T1000 (cell line): ENCODE data around the gene ABCD4.

Source experiments
- DNase-seq: peaks from one replicate; lab custom pipeline; 2025; ENCODE audit warnings: mixed read lengths; lab: John Stamatoyannopoulos, UW

The ABCD4 gene

DNA sequence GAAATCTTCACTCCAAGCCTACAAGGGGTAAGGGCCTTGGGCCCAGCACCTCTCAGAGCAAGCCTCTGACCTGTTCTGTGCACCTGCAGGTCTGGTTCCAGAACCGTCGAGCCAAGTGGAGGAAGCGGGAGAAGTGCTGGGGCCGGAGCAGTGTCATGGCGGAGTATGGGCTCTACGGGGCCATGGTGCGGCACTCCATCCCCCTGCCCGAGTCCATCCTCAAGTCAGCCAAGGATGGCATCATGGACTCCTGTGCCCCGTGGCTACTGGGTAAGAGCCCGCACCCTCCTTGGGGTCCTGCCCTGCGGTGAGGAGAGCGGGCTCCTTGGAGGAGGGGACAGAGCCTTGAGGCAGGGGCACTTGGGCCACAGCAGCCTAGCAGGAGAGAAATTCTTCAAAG, 43.2 kb downstream of the ABCD4 start:
- DNase-seq: no peak

DNA sequence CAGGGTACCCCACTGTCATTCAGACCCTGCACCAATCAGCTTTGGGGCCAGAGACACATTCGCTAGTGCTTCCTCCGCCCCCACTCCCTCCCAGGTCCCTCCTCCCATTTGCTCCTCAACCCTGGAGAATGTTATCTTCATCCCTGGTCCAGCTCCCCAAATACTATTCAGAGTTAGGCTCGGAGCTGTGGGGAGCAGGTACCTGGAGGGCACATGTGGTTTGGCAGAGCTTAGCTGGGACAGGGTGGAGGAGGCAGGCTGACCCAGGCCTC, 44.0 kb downstream of the ABCD4 start:
- no peak for DNase-seq

DNA sequence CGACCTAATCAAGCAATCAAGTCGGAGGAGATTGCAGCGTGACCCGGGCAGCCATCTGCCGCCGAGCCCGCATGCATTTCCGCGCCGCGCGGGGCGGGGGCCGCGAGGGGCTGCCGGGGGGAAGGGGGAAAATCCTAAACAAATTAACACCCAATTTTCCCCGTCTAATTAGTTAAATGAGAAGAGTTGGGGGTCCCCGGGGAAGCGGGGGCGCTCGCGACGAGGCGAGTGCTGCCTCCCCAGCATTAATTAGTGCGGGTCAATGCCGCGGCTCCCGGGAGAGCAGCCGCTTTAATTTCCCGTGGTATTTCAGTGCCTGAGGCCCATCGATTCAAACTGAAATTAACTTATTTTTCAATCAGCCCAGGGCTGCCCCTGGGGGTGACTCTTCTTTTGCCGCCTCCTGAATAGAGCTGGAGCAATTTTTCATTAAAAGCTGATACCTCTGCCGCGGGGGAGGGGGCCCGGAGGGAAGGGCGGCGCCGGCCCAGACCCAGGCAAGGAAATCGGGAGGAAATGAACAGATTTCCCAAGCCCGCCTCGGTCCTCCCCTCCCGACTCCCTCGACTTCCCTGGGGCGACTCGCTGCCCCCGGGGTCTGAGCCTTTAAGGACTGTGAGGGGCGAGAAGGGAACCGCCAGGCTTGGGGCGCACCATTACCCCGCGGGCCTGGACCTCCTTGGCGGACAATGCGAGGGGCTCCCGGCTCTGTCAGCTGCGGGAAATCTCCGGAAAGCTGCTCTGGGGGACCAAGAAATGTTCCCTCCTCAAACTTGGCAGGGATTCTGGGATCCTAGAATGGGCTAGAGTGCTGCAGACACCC, 44.6 kb downstream of the ABCD4 start:
- DNase-seq: no peak

DNA sequence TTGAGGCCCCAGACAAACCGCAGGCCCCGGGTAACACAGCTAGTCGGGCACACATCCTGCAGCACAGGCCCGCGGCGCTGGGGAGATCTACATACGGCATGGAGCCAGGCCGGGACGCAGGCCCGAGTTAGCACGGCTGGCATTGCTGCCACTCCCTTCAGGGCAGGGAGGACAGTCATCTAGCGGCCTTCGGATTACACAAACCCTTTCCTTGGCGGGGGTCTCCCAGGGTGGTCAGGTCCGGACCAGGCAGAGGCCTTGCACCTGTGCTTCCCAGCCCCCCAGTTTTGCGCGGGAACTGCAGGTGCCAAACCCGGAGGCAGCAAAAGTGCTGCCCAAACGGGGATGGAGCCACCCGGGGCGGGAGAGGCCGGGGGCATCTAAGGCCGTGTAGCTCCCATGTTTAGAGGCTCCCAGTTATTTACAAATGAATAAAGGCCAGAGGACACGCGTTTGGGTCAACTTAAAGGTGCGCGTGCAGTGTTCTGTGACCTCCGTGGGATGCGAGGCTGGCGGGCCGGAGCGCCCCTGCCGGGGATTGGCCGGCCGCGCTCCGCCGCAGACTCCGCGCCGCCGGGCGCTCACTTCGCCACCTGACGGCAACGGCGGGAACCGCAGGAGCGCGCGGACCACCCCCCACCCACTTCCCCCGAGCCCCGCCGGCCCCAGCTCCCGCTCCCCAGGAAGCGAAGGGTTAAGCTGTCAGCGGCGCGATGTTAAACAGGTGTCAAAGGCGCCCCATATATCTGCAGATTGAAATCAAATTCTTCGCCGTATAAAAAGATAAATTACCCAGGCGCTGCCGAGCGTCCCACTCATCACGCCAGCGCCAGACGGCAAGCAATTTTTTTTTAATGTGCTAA, 45.4 kb downstream of the ABCD4 start:
- peak; percentile 55 for DNase-seq

DNA sequence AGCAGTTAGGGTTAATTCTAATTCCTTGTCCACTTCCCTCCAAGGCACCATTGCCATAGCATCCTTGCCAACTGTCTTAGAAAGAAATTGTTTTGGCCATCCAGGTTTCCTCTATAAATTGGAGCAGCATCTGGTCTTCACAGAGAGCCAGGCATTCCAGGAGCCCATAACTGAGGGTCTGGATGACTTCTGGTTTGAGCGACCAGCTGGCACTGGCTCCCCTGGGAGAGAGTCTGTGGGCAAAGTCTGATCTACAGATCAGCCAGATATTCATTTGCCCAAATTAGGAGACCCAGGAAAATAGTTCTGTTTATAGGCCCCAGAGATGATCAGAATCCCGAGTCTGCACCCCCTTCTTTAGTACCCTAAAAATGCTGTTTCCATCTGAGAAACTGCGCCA, 47.5 kb downstream of the ABCD4 start:
- DNase-seq: no peak

DNA sequence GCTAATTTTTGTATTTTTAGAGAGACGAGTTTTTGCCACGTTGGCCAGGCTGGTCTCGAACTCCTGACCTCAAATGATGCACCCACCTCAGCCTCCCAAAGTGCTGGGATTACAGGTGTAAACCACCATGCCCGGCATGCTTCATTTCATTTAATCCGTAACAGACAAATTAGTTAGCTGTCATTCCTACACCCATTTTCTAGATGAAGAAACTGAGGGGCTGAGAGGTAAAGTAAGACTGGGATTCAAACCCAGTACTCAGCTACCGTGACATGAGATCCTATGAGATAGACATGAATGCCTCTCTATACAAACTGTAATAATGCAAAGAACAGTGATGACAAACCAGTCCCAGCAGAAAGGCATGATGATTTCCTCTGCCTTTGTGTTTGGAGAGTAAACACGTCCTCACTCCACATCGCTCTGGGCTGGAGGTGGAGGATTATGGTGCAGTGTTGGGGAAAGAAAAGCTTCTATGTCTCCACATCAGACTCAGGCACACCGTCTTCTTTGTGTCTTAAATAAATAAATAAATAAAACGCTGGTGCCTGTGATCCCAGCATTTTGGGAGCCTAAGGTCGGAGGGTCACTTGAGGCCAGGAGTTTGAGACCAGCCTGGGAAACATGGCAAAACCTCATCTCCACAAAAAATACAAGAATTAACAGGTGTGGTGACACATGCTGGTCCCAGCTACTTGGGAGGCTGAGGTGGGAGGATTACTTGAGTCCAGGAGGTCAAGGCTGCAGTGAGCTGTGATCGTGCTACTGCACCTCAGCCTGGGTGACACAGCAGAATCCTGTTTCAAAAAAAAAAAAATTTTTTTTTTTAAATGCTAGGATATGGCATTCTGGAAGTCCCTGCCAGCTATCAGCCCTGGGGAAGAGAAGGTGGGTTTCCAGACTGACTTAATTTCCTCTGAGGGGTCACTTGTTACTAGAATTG, 53.0 kb downstream of the ABCD4 start:
- DNase-seq: no peak

DNA sequence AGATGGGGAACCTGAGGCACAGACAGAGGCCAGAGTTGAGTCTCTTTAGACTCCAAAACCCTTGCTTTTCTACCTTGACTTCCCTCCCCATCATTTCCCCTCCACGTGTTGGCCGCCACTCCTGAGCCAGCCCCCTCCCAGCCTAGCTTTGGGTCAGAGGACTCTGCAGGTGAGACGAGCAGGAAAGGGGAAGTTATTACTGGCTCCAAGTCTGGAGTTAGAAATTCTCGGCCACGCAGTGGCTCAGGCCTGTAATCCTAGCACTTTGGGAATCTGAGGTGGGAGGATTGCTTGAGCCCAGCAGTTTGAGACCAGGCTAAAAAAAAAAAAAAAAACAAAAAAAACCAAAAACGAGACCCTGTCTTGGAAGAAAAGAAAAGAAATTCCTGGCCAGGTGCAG, 54.7 kb downstream of the ABCD4 start:
- no peak for DNase-seq

DNA sequence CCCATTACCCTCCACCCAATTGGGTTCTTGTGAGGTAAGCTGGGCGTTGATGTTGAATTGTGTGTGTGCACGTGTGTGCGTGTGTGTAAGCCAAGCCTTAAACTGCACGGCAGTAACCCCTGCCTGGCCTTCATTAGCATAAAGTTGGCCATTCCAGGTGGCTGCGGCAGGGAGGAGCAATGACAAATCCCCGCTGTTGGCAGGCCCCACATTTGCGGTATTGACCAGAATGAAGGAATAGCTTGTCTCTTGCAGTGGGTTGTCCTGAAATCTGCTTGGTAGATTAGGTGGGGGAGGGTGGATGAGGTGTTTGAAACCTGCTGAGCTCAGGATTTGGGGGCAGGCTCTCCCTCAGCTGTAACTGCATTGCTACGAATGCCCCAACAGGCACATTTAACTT, 56.2 kb downstream of the ABCD4 start:
- no peak for DNase-seq

DNA sequence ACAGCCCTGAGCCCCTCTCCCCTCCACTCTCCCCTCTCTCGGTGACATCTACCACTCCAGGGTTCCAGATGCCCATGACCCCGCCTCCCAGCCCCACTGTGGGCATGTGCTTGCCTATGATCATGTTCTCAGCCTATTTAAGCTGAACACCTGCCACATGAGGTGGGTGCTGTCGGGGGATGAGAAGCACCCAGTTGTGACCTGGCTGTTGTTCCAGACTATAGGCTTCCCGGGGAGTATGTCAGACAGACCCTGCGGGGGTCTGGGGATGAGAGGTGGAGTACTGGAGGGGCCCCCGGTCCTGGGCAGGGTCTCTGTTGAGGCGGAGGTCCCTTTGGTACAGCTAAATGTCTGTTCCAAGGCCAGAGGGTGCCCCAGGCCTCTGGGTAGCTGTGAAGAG, 57.4 kb downstream of the ABCD4 start:
- no peak for DNase-seq

DNA sequence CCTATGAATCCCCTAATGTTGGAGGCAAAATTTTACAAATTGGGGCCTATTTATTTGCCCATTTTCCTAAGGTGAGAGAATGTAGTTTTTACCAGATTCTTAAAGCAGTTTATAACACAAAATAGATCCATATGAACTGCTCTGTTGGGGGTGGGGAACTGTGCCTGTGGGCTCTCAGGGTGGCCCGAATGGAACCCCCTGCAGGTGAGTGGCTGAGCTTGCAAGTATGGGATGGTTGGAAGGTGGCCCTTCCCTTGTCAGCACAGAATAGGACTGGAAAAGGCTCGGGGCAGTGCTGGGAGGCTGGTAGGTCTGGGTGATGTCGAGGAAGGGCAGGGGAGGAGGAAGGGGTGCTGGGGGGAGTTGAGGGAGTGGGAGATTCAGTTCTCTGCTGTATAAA, 58.6 kb downstream of the ABCD4 start:
- DNase-seq: no peak

DNA sequence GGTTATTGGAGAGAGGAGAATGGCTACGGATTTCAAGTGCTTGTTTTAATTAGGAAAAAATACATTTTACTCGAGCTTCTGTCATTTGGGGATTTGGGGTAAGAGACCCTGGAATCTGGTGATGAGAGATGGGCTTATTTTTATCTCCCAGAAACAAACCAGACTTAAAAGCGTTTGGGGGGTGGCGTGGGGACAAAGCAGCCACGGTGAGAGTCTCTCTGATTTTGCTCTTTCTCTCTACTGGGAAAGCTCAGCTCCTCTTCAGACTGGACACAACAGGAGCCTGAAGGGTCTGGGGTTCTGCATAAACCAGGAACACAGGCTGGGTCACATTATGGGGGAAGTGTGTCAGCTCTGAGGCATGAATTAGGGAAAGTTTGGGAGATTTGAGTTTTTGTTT, 59.7 kb downstream of the ABCD4 start:
- no peak for DNase-seq

DNA sequence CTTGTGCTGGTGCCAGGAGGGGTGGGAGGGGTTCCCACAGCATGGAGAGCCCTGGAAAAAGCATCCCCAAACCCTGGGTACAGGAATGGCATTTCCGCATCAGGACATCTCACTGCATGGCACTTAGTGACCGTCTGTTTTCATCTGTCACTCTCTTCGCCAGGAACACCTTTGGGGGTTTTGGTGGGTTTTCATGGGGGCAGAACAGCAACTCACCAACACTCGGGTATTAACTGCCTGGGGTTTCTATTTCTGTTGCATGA, 60.0 kb downstream of the ABCD4 start:
- no peak for DNase-seq

DNA sequence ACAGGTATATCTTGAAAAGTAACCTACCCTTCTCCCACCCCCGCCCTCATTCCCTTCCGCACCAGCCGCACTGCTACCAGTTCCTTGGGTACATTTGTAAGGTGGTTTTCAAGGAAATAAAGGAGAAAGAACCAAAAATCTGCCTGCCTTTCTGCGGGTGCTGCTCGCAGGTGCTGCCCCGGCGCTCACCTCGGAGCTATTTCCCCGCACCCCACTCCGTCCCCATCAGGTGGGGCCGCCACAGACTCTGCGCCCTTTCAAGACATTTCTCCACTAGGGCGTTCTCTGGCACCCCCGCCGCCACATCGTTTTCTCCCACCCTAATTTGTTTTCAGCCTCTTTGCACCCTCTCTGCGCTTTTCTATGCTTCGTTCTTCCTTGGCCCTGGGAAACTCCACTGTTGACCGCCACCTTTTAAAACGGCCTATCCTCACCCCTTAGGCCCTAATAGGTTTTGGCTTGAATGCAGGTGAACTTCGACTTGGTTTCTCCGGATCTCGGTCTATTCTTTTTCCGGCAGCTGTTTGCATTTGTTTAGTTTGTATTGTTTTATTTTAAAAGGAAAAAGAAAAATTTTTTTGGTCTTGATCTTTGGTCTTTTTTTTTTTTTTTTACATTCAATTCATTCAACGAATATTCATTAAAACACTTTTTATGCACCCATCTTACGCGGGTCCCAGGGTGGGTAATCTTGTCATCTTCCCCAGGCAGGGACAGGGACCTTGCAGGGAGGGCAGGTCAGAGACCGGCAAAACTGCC, 60.5 kb downstream of the ABCD4 start:
- no peak for DNase-seq

DNA sequence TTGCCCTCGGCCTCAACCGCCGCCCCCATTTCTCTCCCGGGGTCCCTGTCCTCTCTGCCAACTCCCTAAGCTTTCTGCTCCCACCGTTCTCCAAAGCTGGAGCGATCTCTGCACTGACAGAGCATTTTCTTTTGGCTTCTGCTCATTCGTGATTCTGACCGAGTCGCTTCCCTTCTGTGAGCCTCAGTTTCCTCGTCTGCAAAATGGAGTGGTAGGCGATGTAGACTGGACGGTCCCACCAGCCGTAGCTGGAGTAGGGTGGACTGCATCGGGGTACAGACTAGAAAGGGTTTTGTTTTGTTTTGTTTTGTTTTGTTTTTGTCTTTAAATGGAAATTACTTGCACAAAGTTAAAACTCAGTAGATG, 61.1 kb downstream of the ABCD4 start:
- DNase-seq: no peak

DNA sequence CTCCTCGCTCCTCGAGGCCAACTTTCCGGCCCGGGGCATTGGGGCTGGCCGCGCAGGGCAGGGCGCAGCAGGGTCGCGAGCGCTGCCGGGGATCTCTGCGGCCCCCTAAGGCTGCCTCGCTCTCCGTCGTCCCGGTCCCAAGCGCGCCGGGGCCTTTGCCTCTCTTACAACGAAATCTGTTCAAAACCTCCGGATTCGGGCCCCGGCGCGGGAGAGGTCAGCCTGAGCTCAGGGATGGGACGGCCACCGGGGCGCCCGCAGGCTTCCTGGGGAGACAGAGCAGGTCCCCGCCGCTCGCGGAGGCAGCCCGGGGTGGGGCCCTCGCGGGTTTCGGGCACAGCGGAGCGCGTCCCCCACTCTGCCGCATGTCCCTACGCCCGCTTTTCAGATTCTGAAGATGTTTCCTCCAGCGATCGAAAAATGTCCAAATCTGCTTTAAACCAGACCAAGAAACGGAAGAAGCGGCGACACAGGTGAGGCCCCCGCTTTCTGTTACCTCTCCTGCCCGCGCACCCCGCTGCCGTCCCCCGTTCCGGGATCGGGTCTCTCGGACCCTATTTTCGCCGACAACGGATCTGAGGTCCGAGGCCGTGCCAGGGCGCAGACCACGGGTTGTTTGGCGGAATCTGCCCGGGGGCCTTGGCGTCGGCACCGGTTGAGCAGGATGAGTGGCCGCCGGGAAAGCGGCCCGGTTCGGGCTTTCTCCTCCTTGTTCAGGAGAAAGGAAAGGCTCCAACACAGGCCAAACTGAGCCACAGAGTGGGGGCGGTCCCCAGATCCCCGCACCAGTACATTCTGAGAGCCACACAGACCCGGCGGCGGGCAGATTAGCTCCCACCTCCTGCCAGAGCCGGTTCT, 61.7 kb downstream of the ABCD4 start:
- no peak for DNase-seq

DNA sequence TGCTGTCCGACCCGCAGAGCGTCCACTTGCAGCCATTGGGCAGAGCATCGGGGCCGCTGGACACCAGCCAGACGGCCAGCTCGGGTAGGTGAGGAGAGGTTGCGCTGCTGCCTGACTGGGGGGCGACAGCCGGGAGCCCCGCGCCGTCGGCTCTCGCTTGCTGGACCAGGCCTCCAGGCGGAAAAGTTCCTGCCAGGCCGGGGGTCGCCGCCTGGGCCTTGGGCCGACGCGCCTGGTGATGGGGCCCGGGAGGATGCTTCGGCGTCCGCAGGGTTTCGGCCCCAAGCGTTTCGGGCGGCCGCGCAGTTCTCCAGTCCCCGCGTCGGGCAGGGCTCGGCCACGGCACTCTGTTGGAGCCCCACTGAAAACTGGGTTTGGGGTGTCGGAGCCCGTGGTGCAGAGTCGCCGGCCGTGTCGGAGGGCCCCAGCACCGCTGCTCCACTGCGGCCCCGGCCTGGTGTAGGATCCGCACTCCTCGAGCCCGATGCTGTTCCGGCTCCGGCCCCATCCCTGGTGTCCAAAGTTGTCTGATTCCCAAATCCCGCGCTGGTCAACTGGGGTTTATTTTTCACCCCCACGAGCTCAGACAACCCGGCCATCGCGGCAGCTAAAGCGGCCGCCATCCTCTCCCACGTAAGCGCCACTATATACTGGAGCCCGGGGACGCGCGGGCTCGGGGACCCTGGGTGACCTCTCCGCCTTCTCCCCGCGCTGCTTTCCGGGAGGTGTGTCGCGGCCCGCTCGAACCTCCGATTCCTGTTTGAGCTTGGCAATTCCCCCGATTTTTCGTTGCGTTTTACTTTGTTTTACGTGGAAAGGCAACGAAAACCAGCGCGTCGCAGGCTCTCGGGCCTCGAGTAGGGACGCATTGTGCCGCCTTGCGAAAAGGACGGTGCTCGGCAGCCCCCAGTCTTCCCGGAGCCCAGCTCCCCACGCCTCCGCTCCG, 62.6 kb downstream of the ABCD4 start:
- no peak for DNase-seq

DNA sequence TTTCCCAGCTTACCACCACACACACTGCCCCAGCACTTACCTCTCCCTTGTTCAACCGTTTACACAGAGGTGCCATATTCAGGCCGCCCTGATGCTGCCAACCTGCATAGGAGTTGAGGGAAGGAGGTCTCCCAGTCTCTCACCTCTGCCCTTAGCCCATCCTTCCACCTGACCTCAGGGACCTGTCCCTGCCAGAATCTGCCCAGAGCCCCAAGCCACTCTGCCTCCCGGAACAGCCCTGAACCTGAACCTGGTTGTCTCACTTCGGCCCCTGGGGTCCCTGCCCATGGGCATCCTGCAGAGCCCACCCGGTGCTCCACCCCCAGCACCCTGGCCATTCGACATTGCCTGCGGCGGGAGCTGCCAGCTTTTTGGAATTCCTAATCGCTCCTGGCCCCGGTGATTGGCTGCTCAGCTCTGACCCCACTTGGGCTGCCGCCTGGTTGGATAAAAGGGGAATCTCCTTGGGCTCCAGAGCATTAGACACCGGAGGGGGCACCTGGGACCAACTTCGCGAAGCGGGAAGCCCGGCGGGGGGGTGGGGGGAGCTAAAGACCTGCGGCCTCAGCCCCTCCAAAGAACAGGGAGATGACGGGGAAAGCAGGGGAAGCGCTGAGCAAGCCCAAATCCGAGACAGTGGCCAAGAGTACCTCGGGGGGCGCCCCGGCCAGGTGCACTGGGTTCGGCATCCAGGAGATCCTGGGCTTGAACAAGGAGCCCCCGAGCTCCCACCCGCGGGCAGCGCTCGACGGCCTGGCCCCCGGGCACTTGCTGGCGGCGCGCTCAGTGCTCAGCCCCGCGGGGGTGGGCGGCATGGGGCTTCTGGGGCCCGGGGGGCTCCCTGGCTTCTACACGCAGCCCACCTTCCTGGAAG, 63.5 kb downstream of the ABCD4 start, which contains the start of gene VSX2:
Gene VSX2 (plus strand): TSS at position 476 of the 874 bp plus-strand sequence. CDS start 113 bp downstream, at position 589.
- DNase-seq: no peak

DNA sequence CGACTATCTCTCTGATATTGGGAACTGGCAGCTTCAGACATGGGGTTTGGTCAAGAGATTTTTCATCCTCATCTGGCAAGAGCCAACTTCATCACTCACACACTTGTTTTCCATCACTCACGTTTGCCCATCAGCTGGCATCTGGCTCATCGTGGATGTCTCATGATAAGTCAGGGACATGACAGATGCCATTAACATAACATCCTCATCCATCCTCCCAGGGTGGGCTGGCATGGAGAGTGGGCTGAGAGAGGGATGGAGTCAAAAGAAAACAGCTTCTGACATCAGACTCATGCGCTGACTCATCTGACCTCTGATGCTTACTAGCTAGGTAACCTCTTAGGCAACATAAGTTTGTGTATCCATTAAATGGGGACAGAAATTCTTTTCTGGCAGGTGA, 65.3 kb downstream of the ABCD4 start:
- no peak for DNase-seq
